Mesenchymal stem cell (in vitro differentiated cells and primary cell): ENCODE data around the gene BRIP1.

ENCODE experiments used
- DNase-seq: peaks from one replicate; pipeline ENCODE4 v3.0.0-alpha.2; 2013
- H2AFZ ChIP-seq: one replicate; pipeline ENCODE4 v1.6.1; 2013; ENCODE audit warnings: low read depth, mild to moderate bottlenecking, control low read depth, inconsistent platforms, low read length, moderate library complexity
- H2AK5ac ChIP-seq: 2 replicates; pipeline ENCODE4 v1.6.1; 2013; ENCODE audit warnings: low read length, moderate library complexity, mild to moderate bottlenecking, inconsistent platforms; ENCODE audit not compliant: severe bottlenecking
- H2BK120ac ChIP-seq: one replicate; pipeline ENCODE4 v1.6.1; 2013; ENCODE audit warnings: low read depth, mild to moderate bottlenecking, inconsistent platforms, low read length, moderate library complexity
- H2BK12ac ChIP-seq, 2 experiments: one replicate each; pipeline ENCODE4 v1.6.1; 2013; ENCODE audit warnings: inconsistent platforms in 2 of 2, low read length in 2 of 2, mild to moderate bottlenecking in 2 of 2, moderate library complexity in 2 of 2, control low read depth in 1 of 2
- H2BK15ac ChIP-seq: one replicate; pipeline ENCODE4 v1.6.1; 2013; ENCODE audit warnings: mild to moderate bottlenecking, low read depth, inconsistent platforms; ENCODE audit not compliant: poor library complexity, severe bottlenecking
- H2BK5ac ChIP-seq: 2 replicates; pipeline ENCODE4 v1.6.1; 2013; ENCODE audit warnings: low read depth, mild to moderate bottlenecking, low read length, control low read depth, inconsistent platforms; ENCODE audit not compliant: poor library complexity, severe bottlenecking
- H3K14ac ChIP-seq, 2 experiments: one replicate each; pipeline ENCODE4 v1.6.1; 2013; ENCODE audit warnings: inconsistent platforms in 2 of 2, low read length in 2 of 2, control low read depth in 1 of 2, mild to moderate bottlenecking in 1 of 2, moderate library complexity in 1 of 2
- H3K18ac ChIP-seq, 2 experiments: one replicate each; pipeline ENCODE4 v1.6.1; 2013; ENCODE audit warnings: inconsistent platforms in 2 of 2, low read length in 2 of 2, control low read depth in 1 of 2, low read depth in 1 of 2, mild to moderate bottlenecking in 1 of 2
- H3K23ac ChIP-seq, 2 experiments: one replicate each; pipeline ENCODE4 v1.6.1; 2013; ENCODE audit warnings: inconsistent platforms in 2 of 2, low read length in 2 of 2, mild to moderate bottlenecking in 2 of 2, moderate library complexity in 2 of 2, control low read depth in 1 of 2
- H3K27ac ChIP-seq: 2 replicates; pipeline ENCODE4 v1.5.1; 2013; ENCODE audit warnings: mild to moderate bottlenecking, moderate library complexity, low read length, control low read depth, inconsistent platforms; ENCODE audit not compliant: poor library complexity, severe bottlenecking
- H3K27me3 ChIP-seq, 2 experiments: 2 replicates each; pipeline versions ENCODE4 v1.6.1 to v1.7.0; 2013; ENCODE audit warnings: low read length in 2 of 2, mild to moderate bottlenecking in 2 of 2, moderate library complexity in 2 of 2, control low read depth in 1 of 2, inconsistent platforms in 1 of 2; ENCODE audit not compliant: control insufficient read depth in 1 of 2, insufficient read depth in 1 of 2
- H3K36me3 ChIP-seq, 2 experiments: 2 replicates each; pipeline versions ENCODE4 v1.6.1 to v1.7.0; 2013; ENCODE audit warnings: low read length in 2 of 2, control low read depth in 1 of 2, inconsistent platforms in 1 of 2, low read depth in 1 of 2, mild to moderate bottlenecking in 1 of 2; ENCODE audit not compliant: insufficient read depth in 2 of 2, control insufficient read depth in 1 of 2
- H3K4ac ChIP-seq, 2 experiments: one replicate each; pipeline ENCODE4 v1.6.1; 2013; ENCODE audit warnings: inconsistent platforms in 2 of 2, low read length in 2 of 2, mild to moderate bottlenecking in 2 of 2, moderate library complexity in 2 of 2, control low read depth in 1 of 2, low read depth in 1 of 2
- H3K4me1 ChIP-seq: 2 replicates; pipeline ENCODE4 v1.6.1; 2013; ENCODE audit warnings: low read depth, low read length, control low read depth; ENCODE audit not compliant: control insufficient read depth, insufficient read depth
- H3K4me2 ChIP-seq: 2 replicates; pipeline ENCODE4 v1.6.1; 2013; ENCODE audit warnings: low read length, mild to moderate bottlenecking, inconsistent platforms; ENCODE audit not compliant: poor library complexity, severe bottlenecking
- H3K4me3 ChIP-seq, 2 experiments: 2 replicates each; pipeline versions ENCODE4 v1.5.1 to v1.7.0; 2013; ENCODE audit warnings: low read length in 2 of 2, mild to moderate bottlenecking in 2 of 2, control low read depth in 1 of 2, low read depth in 1 of 2; ENCODE audit not compliant: insufficient read depth in 1 of 2
- H3K79me1 ChIP-seq: replicated peaks from 2 replicates; pipeline ENCODE4 v1.6.1; 2013; ENCODE audit warnings: mild to moderate bottlenecking, control low read depth, low read length, inconsistent platforms; ENCODE audit not compliant: poor library complexity, severe bottlenecking
- H3K9ac ChIP-seq: 2 replicates; pipeline ENCODE4 v1.7.0; 2013; ENCODE audit warnings: mild to moderate bottlenecking, low read length, moderate library complexity
- H3K9me3 ChIP-seq: 2 replicates; pipeline ENCODE4 v1.7.0; 2013; ENCODE audit warnings: mild to moderate bottlenecking, low read length; ENCODE audit not compliant: control insufficient read depth
- H4K8ac ChIP-seq: one replicate; pipeline ENCODE4 v1.6.1; 2013; ENCODE audit warnings: inconsistent platforms, mild to moderate bottlenecking, low read length, moderate library complexity
- H4K91ac ChIP-seq: one replicate; pipeline ENCODE4 v1.6.1; 2013; ENCODE audit warnings: mild to moderate bottlenecking, low read length, inconsistent platforms
- WGBS: methylation state at CpG from one replicate; pipeline ENCODE4 v1.1.7; 2013; ENCODE audit warnings: mixed read lengths; 5-methylcytosine and 5-hydroxymethylcytosine counted together

The BRIP1 gene

GRCh38 chr17:61837175-61838051 is 25.9 kb downstream of the BRIP1 start:
- Histone ChIP-seq H3K27ac (no peak overlapping the region), H3K4me2 (no peak overlapping the region), H3K9me3 (no peaks in the 10 kb centered on the region), H2BK15ac (no peak overlapping the region), H3K14ac (no peak overlapping the region), H3K36me3 (no peaks in the 10 kb centered on the region), H3K18ac (no peak overlapping the region), H3K27me3 (no peaks in the 10 kb centered on the region), H3K4me3 (no peak overlapping the region), H2BK12ac (no peak overlapping the region), H3K79me1 (peaks cover 7% of the 10 kb centered on the region), H3K23ac (no peak overlapping the region), H2BK120ac (no peak overlapping the region), H2AFZ (no peak overlapping the region), H4K91ac (no peak overlapping the region), H2AK5ac (no peak overlapping the region), H2BK5ac (no peak overlapping the region), H3K4me1 (peaks cover 5% of the 10 kb centered on the region), H3K4ac (no peak overlapping the region), H4K8ac (no peak overlapping the region), H3K9ac (no peak overlapping the region)
- WGBS, result no CpG with 5 or more reads among the region's 4 CpGs
- peak; percentile 72 for DNase-seq

- no peak overlapping the region for H2AK5ac ChIP-seq
- H3K14ac ChIP-seq, result no peak overlapping the region
- no peak overlapping the region for H2AFZ ChIP-seq
- H3K18ac ChIP-seq, result no peak overlapping the region
- H3K79me1 ChIP-seq, result peaks cover 6% of the 10 kb centered on the region
- WGBS, result no CpG with 5 or more reads among the region's 3 CpGs
- H3K4me2 ChIP-seq, result no peak overlapping the region
- no peak overlapping the region for H4K8ac ChIP-seq
- H3K9me3 ChIP-seq, result no peaks in the 10 kb centered on the region
- no peak overlapping the region for H3K9ac ChIP-seq
- no peak overlapping the region for H3K4me3 ChIP-seq
- H3K4ac ChIP-seq, result no peak overlapping the region
- H3K23ac ChIP-seq, result no peak overlapping the region
- no peaks in the 10 kb centered on the region for H3K36me3 ChIP-seq
- H3K4me1 ChIP-seq, result peaks cover 5% of the 10 kb centered on the region
- no peak overlapping the region for H2BK120ac ChIP-seq
- no peak overlapping the region for H2BK15ac ChIP-seq
- no peak overlapping the region for H2BK12ac ChIP-seq
- H4K91ac ChIP-seq, result no peak overlapping the region
- H2BK5ac ChIP-seq, result no peak overlapping the region
- H3K27me3 ChIP-seq, result no peaks in the 10 kb centered on the region
- H3K27ac ChIP-seq, result no peak overlapping the region
- no peak for DNase-seq
Measured at GRCh38 chr17:61836266-61837174, 26.8 kb downstream of the BRIP1 start.

GRCh38 chr17:61835606-61836005 is 27.7 kb downstream of the BRIP1 start:
- no peak overlapping the region for H3K27ac ChIP-seq
- no peak overlapping the region for H2AK5ac ChIP-seq
- H3K14ac ChIP-seq, result no peak overlapping the region
- H3K23ac ChIP-seq, result no peak overlapping the region
- H4K8ac ChIP-seq, result no peak overlapping the region
- peaks cover 5% of the 10 kb centered on the region for H3K4me1 ChIP-seq
- H3K9ac ChIP-seq, result no peak overlapping the region
- H4K91ac ChIP-seq, result no peak overlapping the region
- no peak overlapping the region for H2BK120ac ChIP-seq
- H2BK5ac ChIP-seq, result no peak overlapping the region
- H3K4ac ChIP-seq, result no peak overlapping the region
- no peak overlapping the region for H2AFZ ChIP-seq
- H3K4me2 ChIP-seq, result no peak overlapping the region
- no peak overlapping the region for H2BK12ac ChIP-seq
- H3K27me3 ChIP-seq, result no peaks in the 10 kb centered on the region
- H3K36me3 ChIP-seq, result no peaks in the 10 kb centered on the region
- no peak overlapping the region for H3K18ac ChIP-seq
- H3K79me1 ChIP-seq, result peaks cover 6% of the 10 kb centered on the region
- H3K9me3 ChIP-seq, result no peaks in the 10 kb centered on the region
- WGBS, result no CpG with 5 or more reads among the region's 1 CpG
- H3K4me3 ChIP-seq, result no peak overlapping the region
- H2BK15ac ChIP-seq, result no peak overlapping the region
- no peak for DNase-seq

GRCh38 chr17:61834610-61835009 is 28.7 kb downstream of the BRIP1 start:
- DNase-seq, result no peak
- H3K9ac ChIP-seq, result no peak overlapping the region
- peaks cover 6% of the 10 kb centered on the region for H3K79me1 ChIP-seq
- no peak overlapping the region for H3K27ac ChIP-seq
- H2BK15ac ChIP-seq, result no peak overlapping the region
- peak overlapping the region in 1 of 2 experiments; percentile 34 for H3K18ac ChIP-seq
- no peak overlapping the region for H2BK5ac ChIP-seq
- no peak overlapping the region for H2AK5ac ChIP-seq
- no peaks in the 10 kb centered on the region for H3K9me3 ChIP-seq
- no peak overlapping the region for H3K23ac ChIP-seq
- no peak overlapping the region for H4K8ac ChIP-seq
- no peak overlapping the region for H2BK120ac ChIP-seq
- H3K4me3 ChIP-seq, result no peak overlapping the region
- H4K91ac ChIP-seq, result no peak overlapping the region
- H3K4ac ChIP-seq, result peak overlapping the region in 1 of 2 experiments; percentile 11
- H2BK12ac ChIP-seq, result peak overlapping the region in 1 of 2 experiments; percentile 31
- peaks cover 5% of the 10 kb centered on the region for H3K4me1 ChIP-seq
- no peak overlapping the region for H3K4me2 ChIP-seq
- 100% methylated on average over 2 of the region's 2 CpGs for WGBS
- no peaks in the 10 kb centered on the region for H3K27me3 ChIP-seq
- no peaks in the 10 kb centered on the region for H3K36me3 ChIP-seq
- H3K14ac ChIP-seq, result peak overlapping the region in 1 of 2 experiments; percentile 44
- H2AFZ ChIP-seq, result no peak overlapping the region
